ENCODE data around the gene DNAJC7. TPM values are rescaled to one million over a fixed set of nuclear protein-coding genes. Genes with fewer than 3 reads are reported as not detected.
A peak's percentile ranks its signal among the peaks of the same experiment; 100 is the strongest.

DNAJC7 gene
- total and polyA plus RNA-seq, 9 of the 15 experiments (the other 6 are each of a cell fraction or from before 2014, with no cell fraction given): 85.8 to 262 (median 157) TPM

GRCh38 chr17:41930009-41930832 lies 87.0 kb downstream of the DNAJC7 start, which contains the start of gene ODAD4 (continued):
- TF ChIP-seq SFPQ (IDR thresholded peaks at IDR 0.05; ENCODE audit: low read depth, low read length) (no peak), HOMEZ (CRISPR knock-in tag; IDR thresholded peaks at IDR 0.05) (no peak), ASH1L (IDR thresholded peaks at IDR 0.05; ENCODE audit: borderline replicate concordance, low read depth, partially characterized antibody) (no peak), RFX1 (IDR thresholded peaks at IDR 0.05) (peak; percentile 94), PBX2 (CRISPR knock-in tag; IDR thresholded peaks at IDR 0.05; ENCODE audit: low read depth) (0 out of 2 replicates have a peak, but pooled peaks have one; percentile 21), PBX2 (tag; conservative IDR thresholded peaks at IDR 0.05; ENCODE audit: low read depth) (no peak; the same call in 1 of the 2 replicates), TFAM (CRISPR knock-in tag; conservative IDR thresholded peaks at IDR 0.05) (no peak), ARID4B (CRISPR knock-in tag; IDR thresholded peaks at IDR 0.05) (peak; percentile 36; the same call in 1 of the 2 replicates), GATAD2A (IDR thresholded peaks at IDR 0.05) (peak; percentile 51; the same call in 1 of the 2 replicates), CBFA2T3 (IDR thresholded peaks at IDR 0.05) (0 out of 2 replicates have a peak, but pooled peaks have one; percentile 24), IFI16 (CRISPR knock-in tag; IDR thresholded peaks at IDR 0.05) (no peak), ELF4 (CRISPR knock-in tag; IDR thresholded peaks at IDR 0.05) (no peak; the same call in 1 of the 2 replicates), ZNF75A (CRISPR knock-in tag; IDR thresholded peaks at IDR 0.05) (no peak), HNRNPH1 (optimal IDR thresholded peaks at IDR 0.05; ENCODE audit: low read depth, low read length) (no peak), ZNF780A (CRISPR knock-in tag; IDR thresholded peaks at IDR 0.05) (no peak), THAP7 (CRISPR knock-in tag; IDR thresholded peaks at IDR 0.05) (peak; percentile 67; the same call in 1 of the 2 replicates)
